Endodermal cell (in vitro differentiated cells): ENCODE data around the gene SSBP1. TPM values are rescaled to one million over a fixed set of nuclear protein-coding genes. Genes with fewer than 3 reads are reported as not detected.

Source experiments
- DNase-seq: peaks from one replicate; pipeline ENCODE4 v3.0.0-alpha.2; 2017
- H3K27ac ChIP-seq: 2 replicates; pipeline ENCODE4 v1.5.1; 2013; ENCODE audit warnings: mild to moderate bottlenecking, low read depth, low read length, moderate library complexity
- H3K27me3 ChIP-seq: 2 replicates; pipeline ENCODE4 v1.6.1; 2013; ENCODE audit warnings: mild to moderate bottlenecking, low read length, moderate library complexity; ENCODE audit not compliant: insufficient read depth, control insufficient read depth, poor library complexity, severe bottlenecking
- H3K36me3 ChIP-seq: 2 replicates; pipeline ENCODE4 v1.7.0; 2013; ENCODE audit warnings: mild to moderate bottlenecking, low read length, moderate library complexity; ENCODE audit not compliant: control insufficient read depth, insufficient read depth
- H3K4me1 ChIP-seq: one replicate; pipeline ENCODE4 v1.7.0; 2013; ENCODE audit warnings: low read length; ENCODE audit not compliant: control insufficient read depth, insufficient read depth
- H3K4me3 ChIP-seq: 2 replicates; pipeline ENCODE4 v1.5.1; 2013; ENCODE audit warnings: mild to moderate bottlenecking, low read length, moderate library complexity
- H3K9ac ChIP-seq: 2 replicates; pipeline ENCODE4 v1.6.1; 2013; ENCODE audit warnings: mild to moderate bottlenecking, low read length, moderate library complexity; ENCODE audit not compliant: poor library complexity, severe bottlenecking; ENCODE audit errors: extremely low read depth
- H3K9me3 ChIP-seq: 2 replicates; pipeline ENCODE4 v1.6.1; 2013; ENCODE audit warnings: mild to moderate bottlenecking, low read length, moderate library complexity; ENCODE audit not compliant: control insufficient read depth
- H3K27ac Mint-ChIP-seq: 2 replicates; pipeline ENCODE4 v1.8.0; 2020; ENCODE audit warnings: mixed read lengths
- H3K27me3 Mint-ChIP-seq: 2 replicates; pipeline ENCODE4 v1.8.0; 2021; ENCODE audit warnings: mild to moderate bottlenecking, mixed read lengths; ENCODE audit not compliant: insufficient read depth
- H3K36me3 Mint-ChIP-seq: 2 replicates; pipeline ENCODE4 v1.8.0; 2020; ENCODE audit warnings: low read depth, mixed read lengths
- H3K4me1 Mint-ChIP-seq: 2 replicates; pipeline ENCODE4 v1.8.0; 2020; ENCODE audit warnings: mixed read lengths
- H3K4me3 Mint-ChIP-seq: 2 replicates; pipeline ENCODE4 v1.8.0; 2020; ENCODE audit warnings: mild to moderate bottlenecking, moderate library complexity, mixed read lengths
- H3K9me3 Mint-ChIP-seq: 2 replicates; pipeline ENCODE4 v1.8.0; 2020; ENCODE audit warnings: mild to moderate bottlenecking, mixed read lengths
- WGBS, 2 experiments: methylation state at CpG; one replicate each; pipeline versions ENCODE4 v1.1.5 to v1.1.7; 2013; ENCODE audit warnings: missing lambda C conversion rate in 2 of 2, mixed read lengths in 1 of 2; ENCODE audit not compliant: insufficient coverage in 1 of 2, insufficient read length in 1 of 2; 5-methylcytosine and 5-hydroxymethylcytosine counted together
- total RNA-seq, 2 donors: library from RNA; stranded (reverse); fragmentation: NEBNext Ultra II Directional in 1 of 2; extraction: Animal tissue kit (Norgen Biotek cat#: 25700) in 1 of 2; gene quantifications; 2 replicates in 1 of 2; 3 replicates in 1 of 2; pipeline ENCODE4 v1.2.1, GENCODE V29; 2021
- TF ChIP-seq, protein P1 (sequence below): fragments of 200-600 bp; sonication (generic); conservative IDR thresholded peaks from 2 replicates; pipeline ENCODE4 v1.5.0; 2021; ENCODE audit warnings: antibody characterized with exemption, mild to moderate bottlenecking

The SSBP1 gene
- total RNA-seq, 2 donors from 2014 or later: 179 to 194 TPM

DNA sequence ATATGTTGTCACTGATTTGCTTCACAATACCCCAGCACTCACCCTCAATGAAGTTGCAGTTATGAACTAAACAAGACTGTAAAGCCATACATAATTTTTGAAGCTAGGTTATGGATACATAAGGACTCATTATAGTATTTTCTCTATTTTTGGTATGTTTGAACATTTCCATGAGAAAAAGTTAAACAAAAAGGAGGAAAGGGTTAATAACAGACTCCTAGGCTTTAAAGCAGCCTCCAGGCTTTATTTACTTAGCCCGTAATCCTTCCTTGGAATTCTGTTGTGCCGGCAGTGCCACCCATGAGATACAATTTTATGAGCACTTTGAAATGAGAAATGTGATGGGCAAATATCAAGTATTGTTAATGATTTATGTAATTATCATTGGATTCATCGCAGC lies 34.0 kb upstream of the SSBP1 start:
- H3K27ac ChIP-seq: no peak overlapping the region
- H3K9me3 Mint-ChIP-seq: no peaks in the 10 kb centered on the region
- no peak overlapping the region for H3K9ac ChIP-seq
- DNase-seq: no peak
- H3K27me3 ChIP-seq: peaks cover 32% of the 10 kb centered on the region
- H3K36me3 Mint-ChIP-seq: no peaks in the 10 kb centered on the region
- H3K4me1 ChIP-seq: peaks cover 14% of the 10 kb centered on the region
- 34 to 35% methylated on average over 3 of the region's 3 CpGs for WGBS, 2 experiments
- peaks cover 45% of the 10 kb centered on the region for H3K4me1 Mint-ChIP-seq
- H3K4me3 Mint-ChIP-seq: peak overlapping the region; percentile 17
- no peak overlapping the region for H3K27ac Mint-ChIP-seq
- TF ChIP-seq, protein P1, sequence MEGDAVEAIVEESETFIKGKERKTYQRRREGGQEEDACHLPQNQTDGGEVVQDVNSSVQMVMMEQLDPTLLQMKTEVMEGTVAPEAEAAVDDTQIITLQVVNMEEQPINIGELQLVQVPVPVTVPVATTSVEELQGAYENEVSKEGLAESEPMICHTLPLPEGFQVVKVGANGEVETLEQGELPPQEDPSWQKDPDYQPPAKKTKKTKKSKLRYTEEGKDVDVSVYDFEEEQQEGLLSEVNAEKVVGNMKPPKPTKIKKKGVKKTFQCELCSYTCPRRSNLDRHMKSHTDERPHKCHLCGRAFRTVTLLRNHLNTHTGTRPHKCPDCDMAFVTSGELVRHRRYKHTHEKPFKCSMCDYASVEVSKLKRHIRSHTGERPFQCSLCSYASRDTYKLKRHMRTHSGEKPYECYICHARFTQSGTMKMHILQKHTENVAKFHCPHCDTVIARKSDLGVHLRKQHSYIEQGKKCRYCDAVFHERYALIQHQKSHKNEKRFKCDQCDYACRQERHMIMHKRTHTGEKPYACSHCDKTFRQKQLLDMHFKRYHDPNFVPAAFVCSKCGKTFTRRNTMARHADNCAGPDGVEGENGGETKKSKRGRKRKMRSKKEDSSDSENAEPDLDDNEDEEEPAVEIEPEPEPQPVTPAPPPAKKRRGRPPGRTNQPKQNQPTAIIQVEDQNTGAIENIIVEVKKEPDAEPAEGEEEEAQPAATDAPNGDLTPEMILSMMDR: no peak
- no peaks in the 10 kb centered on the region for H3K9me3 ChIP-seq
- H3K27me3 Mint-ChIP-seq: peaks cover 34% of the 10 kb centered on the region
- H3K4me3 ChIP-seq: no peak overlapping the region
- no peaks in the 10 kb centered on the region for H3K36me3 ChIP-seq

DNA sequence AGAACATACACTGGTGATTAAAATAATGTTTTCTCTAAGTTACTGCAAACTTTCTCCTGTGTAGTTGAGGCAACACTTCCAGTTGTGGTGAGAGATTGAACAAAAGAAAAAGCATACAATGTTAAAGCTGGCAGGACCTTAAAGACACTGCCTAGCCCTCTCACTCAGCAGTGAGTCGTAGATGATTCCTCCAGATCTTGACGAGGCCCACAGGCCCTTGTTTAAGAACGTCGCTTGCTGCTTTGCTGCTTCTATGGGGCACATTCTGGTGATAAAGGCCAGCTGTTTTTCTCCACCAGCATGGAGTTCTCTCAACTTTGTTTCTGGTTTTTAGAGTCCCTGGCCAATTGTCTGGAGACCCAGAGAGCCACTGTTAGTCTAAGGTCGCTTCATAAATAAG lies 33.4 kb upstream of the SSBP1 start:
- 79 to 86% methylated on average over 5 of the region's 5 CpGs for WGBS, 2 experiments
- Histone ChIP-seq H3K36me3 (no peaks in the 10 kb centered on the region), H3K27ac (no peak overlapping the region), H3K9me3 (no peaks in the 10 kb centered on the region), H3K4me3 (no peak overlapping the region), H3K9ac (no peak overlapping the region), H3K27me3 (peaks cover 26% of the 10 kb centered on the region), H3K4me1 (peaks cover 14% of the 10 kb centered on the region)
- peaks cover 48% of the 10 kb centered on the region for H3K4me1 Mint-ChIP-seq
- H3K4me3 Mint-ChIP-seq: peak overlapping the region; percentile 17
- DNase-seq: no peak
- no peaks in the 10 kb centered on the region for H3K36me3 Mint-ChIP-seq
- TF ChIP-seq, protein P1: no peak
- peaks cover 29% of the 10 kb centered on the region for H3K27me3 Mint-ChIP-seq
- no peaks in the 10 kb centered on the region for H3K9me3 Mint-ChIP-seq
- H3K27ac Mint-ChIP-seq: peak overlapping the region; percentile 18

DNA sequence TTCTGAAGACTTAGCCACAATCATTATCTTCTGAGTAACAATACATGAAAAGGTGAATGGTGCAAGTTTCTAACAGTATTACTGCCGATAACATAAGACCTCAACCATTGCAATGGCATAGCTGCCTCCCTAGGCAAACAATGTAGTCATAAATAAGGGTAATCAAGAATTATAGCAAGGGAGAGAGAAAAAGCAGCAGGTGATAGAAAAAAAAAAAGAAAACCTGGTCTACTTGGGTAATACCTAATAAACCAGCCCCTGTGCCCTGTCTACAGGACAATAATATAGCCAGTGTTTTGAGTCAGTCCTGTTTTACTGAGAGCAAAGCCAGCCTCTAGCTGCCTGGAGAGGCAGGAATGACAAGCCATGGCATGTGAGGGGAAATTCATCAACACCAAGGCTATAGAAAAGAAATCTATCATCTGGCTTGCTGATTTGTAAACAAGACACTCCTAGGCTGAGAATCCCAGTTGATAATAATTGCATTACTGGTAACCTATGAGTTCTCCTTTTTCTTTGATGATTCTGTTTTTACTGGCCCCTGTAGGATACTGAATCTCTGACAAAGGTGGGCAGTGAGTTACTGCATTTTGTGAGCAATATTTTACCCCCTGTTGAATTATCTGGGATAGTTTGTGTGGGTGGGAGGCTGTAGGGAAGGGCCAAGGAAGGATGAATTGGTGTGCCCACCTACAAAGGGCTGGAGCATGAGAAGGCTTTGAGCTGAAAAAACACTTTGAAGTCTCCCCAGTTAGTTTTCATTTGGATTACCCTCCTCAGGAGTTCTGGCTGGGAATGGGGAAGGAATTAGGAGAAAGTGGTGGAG lies 31.7 kb upstream of the SSBP1 start:
- Histone ChIP-seq H3K36me3 (no peaks in the 10 kb centered on the region), H3K27me3 (peaks cover 16% of the 10 kb centered on the region), H3K27ac (no peak overlapping the region), H3K9me3 (no peaks in the 10 kb centered on the region), H3K4me3 (no peak overlapping the region), H3K9ac (no peak overlapping the region), H3K4me1 (peaks cover 14% of the 10 kb centered on the region)
- Mint-ChIP-seq H3K4me3 (no peak overlapping the region), H3K9me3 (no peaks in the 10 kb centered on the region), H3K27ac (no peak overlapping the region), H3K36me3 (no peaks in the 10 kb centered on the region), H3K27me3 (peaks cover 17% of the 10 kb centered on the region), H3K4me1 (peaks cover 42% of the 10 kb centered on the region)
- TF ChIP-seq, protein P1: no peak
- 100% methylated on average over 1 of the region's 1 CpG; no CpG with 5 or more reads in 1 of the 2 experiments for WGBS, 2 experiments
- no peak for DNase-seq
